Astrocyte of the spinal cord (primary cell): ENCODE data around the gene ZNF133.

Source experiments
- DNase-seq: peaks from one replicate; pipeline ENCODE4 v3.0.0; 2011; ENCODE audit warnings: low read depth, low spot score
- H3K4me3 ChIP-seq: 2 replicates; pipeline ENCODE4 v1.5.1; 2011; ENCODE audit warnings: low read depth, mild to moderate bottlenecking, low read length, moderate library complexity
- CTCF ChIP-seq: IDR thresholded peaks from 2 replicates; pipeline ENCODE4 v1.5.1; 2012; ENCODE audit warnings: low read depth, mild to moderate bottlenecking, low read length, inconsistent platforms
- in situ Hi-C: cut with HindIII; loops from 2 replicates; pipeline ENCODE4 v1.10.0; 2017; ENCODE audit warnings: low sequenced_read_pairs

Gene ZNF133

GRCh38 chr20:18279242-18279641 lies 9.1 kb upstream of the ZNF133 start:
- no peak for TF ChIP-seq CTCF
- in situ Hi-C loops = no loop called here
- H3K4me3 ChIP-seq = no peak overlapping the region
- DNase-seq = no peak

- DNase-seq = peak; percentile 51
- no peak overlapping the region for H3K4me3 ChIP-seq
- no peak for TF ChIP-seq CTCF
- in situ Hi-C loops = no loop called here
Measured at GRCh38 chr20:18284805-18285533, 3.4 kb upstream of the ZNF133 start.

GRCh38 chr20:18287546-18287914 lies 797 bp upstream of the ZNF133 start:
- in situ Hi-C loops = no loop called here
- no peak for DNase-seq
- peak overlapping the region; percentile 96 for H3K4me3 ChIP-seq
- no peak for TF ChIP-seq CTCF

- TF ChIP-seq CTCF = no peak
- H3K4me3 ChIP-seq = peak overlapping the region; percentile 96
Measured at GRCh38 chr20:18288749-18289267, 481 bp downstream of the ZNF133 start.

GRCh38 chr20:18289306-18289705 lies 979 bp downstream of the ZNF133 start:
- peak overlapping the region; percentile 96 for H3K4me3 ChIP-seq
- TF ChIP-seq CTCF = no peak
- DNase-seq = no peak
- in situ Hi-C loops = no loop called here

More at GRCh38 chr20:18288749-18289267, 481 bp downstream of the ZNF133 start:
- in situ Hi-C loops = no loop called here
- DNase-seq = peak; percentile 24

- in situ Hi-C loops = no loop called here
- DNase-seq = no peak
- H3K4me3 ChIP-seq = no peak overlapping the region
- no peak for TF ChIP-seq CTCF
Measured at GRCh38 chr20:18299364-18299763, 11.0 kb downstream of the ZNF133 start.
